Measurements from ENCODE around the gene LTBP1. TPM values are rescaled to one million over a fixed set of nuclear protein-coding genes. Genes with fewer than 3 reads are reported as not detected.

LTBP1 gene
- polyA plus RNA-seq, 2 of the 4 experiments (the other 2 are of a cell fraction) = 23.8 to 30.4 TPM

DNA sequence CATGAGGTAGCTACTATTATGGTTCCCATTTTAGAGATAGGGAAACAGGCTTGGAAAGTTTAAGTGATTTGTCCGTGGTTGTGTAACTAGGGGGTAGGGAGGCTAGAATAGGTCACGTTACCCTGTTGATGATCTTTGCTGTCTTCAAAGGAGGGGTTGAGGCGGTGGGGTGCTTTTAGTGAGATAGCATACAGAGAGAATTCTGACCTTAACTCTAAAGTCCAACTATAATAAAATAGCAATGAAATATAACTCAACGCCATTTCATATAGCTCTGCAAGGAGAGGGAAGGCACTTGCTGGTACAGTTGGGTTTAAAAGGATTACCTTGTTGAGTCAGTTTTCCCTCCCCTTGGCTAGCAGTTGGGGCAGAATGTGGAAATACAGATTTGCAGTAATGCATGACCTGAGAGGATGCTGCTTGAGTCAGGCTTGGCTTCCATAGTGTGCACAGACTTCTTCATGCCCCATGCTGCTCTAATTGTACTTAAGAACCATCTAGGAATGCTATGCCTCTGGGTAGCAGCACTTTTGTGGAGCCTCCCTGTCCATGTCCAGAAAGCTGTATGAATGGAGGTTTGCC is 143.9 kb downstream of the LTBP1 start:
- FAIRE-seq = no peak
- WGBS (ENCODE audit: missing lambda C conversion rate) = 89% methylated on average over 4 of the region's 4 CpGs

DNA sequence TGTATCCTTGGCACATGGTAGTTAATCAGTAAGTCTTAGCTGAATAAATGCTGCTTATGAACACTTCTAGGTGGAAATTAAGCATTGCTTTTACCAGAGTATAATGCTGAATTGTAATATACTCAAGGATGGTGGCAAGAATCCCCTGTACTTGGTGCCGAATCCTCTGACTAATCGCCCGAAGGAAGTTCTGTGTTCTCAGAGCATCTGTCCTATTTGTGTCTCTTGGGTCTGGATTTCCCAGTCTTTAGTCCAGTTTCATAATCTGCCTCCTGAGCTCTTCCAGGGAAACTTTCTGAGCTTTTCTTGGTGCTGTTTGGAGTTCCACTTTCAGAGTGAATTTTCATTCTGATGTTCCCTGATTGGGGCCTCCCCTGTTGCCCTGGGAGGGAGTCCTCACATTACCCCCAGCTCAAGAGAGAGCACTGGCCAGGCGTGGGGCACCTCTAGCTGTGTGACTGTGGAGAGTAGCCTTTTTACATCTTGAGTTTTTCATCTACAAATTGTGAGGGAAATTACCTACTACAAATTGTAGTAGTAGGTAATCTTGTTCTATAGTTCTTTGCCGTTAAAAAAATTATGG is 144.9 kb downstream of the LTBP1 start:
- FAIRE-seq (no peak), DNase-seq (ENCODE audit: low read depth in 1 of 2, low spot score in 1 of 2) (no peak), ATAC-seq (no peak)
- Histone ChIP-seq H3K4me1 (peaks cover 9% of the 10 kb centered on the region), H3K4me3 (no peak overlapping the region), H3K27ac (no peak overlapping the region), H3K4me2 (no peak overlapping the region), H3K9me3 (peaks cover 8% of the 10 kb centered on the region; the same call in 1 of the 3 replicates)
- TF ChIP-seq RFX5 (IDR thresholded peaks at IDR 0.05) (no peak), POLR2AphosphoS2 (conservative IDR thresholded peaks at IDR 0.05; ENCODE audit: low read length) (no peak), ZC3H11A (IDR thresholded peaks at IDR 0.05) (no peak), FOSL2 (IDR thresholded peaks at IDR 0.05) (no peak), FOSL2 (CRISPR knock-in tag; IDR thresholded peaks at IDR 0.05) (no peak), FOXS1 (CRISPR knock-in tag; IDR thresholded peaks at IDR 0.05) (no peak), EHF (CRISPR knock-in tag; IDR thresholded peaks at IDR 0.05) (no peak)
- TF ChIP-seq, protein P1, sequence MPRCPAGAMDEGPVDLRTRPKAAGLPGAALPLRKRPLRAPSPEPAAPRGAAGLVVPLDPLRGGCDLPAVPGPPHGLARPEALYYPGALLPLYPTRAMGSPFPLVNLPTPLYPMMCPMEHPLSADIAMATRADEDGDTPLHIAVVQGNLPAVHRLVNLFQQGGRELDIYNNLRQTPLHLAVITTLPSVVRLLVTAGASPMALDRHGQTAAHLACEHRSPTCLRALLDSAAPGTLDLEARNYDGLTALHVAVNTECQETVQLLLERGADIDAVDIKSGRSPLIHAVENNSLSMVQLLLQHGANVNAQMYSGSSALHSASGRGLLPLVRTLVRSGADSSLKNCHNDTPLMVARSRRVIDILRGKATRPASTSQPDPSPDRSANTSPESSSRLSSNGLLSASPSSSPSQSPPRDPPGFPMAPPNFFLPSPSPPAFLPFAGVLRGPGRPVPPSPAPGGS (IDR thresholded peaks at IDR 0.05) = no peak
- ChIA-PET POLR2A (no interaction called here), CTCF (interaction anchor here (0.7 to 1.8 kb wide), 4 partner anchors 16 to 315 kb away, joined by 3 to 5 read pairs (median 4); no protein-coding TSS in a partner anchor)
- WGBS (ENCODE audit: missing lambda C conversion rate) = 81% methylated on average over 5 of the region's 5 CpGs

More for the DNA sequence above, 143.9 kb downstream of the LTBP1 start:
- ChIA-PET CTCF (interaction anchor here (1.5 to 1.8 kb wide), 3 partner anchors 17 to 180 kb away, joined by 3 to 5 read pairs (median 4); no protein-coding TSS in a partner anchor), POLR2A (interaction anchor here (0.5 kb wide), 1 partner anchor 127 kb away, joined by 3 read pairs; no protein-coding TSS in a partner anchor)
- H3K4me3 ChIP-seq = no peak overlapping the region
- ATAC-seq = no peak
- peaks cover 8% of the 10 kb centered on the region; the same call in 1 of the 3 replicates for H3K9me3 ChIP-seq
- H3K4me1 ChIP-seq = peaks cover 13% of the 10 kb centered on the region
- H3K27ac ChIP-seq = no peak overlapping the region
- DNase-seq (ENCODE audit: low read depth in 1 of 2, low spot score in 1 of 2) = no peak
- H3K4me2 ChIP-seq = no peak overlapping the region
- TF ChIP-seq HOXA7 (CRISPR knock-in tag; IDR thresholded peaks at IDR 0.05) = no peak
- TF ChIP-seq EHMT2 (IDR thresholded peaks at IDR 0.05; ENCODE audit: low read depth) = no peak
- TF ChIP-seq ZC3H11A (IDR thresholded peaks at IDR 0.05) = no peak
- no peak for TF ChIP-seq NPAS2 (CRISPR knock-in tag; IDR thresholded peaks at IDR 0.05; ENCODE audit: borderline replicate concordance)
- TF ChIP-seq GATA3 (IDR thresholded peaks at IDR 0.05; ENCODE audit: borderline replicate concordance) = no peak
- TF ChIP-seq CHD2 (IDR thresholded peaks at IDR 0.05; ENCODE audit: low read length, partially characterized antibody) = no peak
- TF ChIP-seq RNF2 (IDR thresholded peaks at IDR 0.05; ENCODE audit: borderline replicate concordance, low read depth) = no peak
- TF ChIP-seq RARB (CRISPR knock-in tag; IDR thresholded peaks at IDR 0.05) = no peak
- no peak for TF ChIP-seq CBX2 (IDR thresholded peaks at IDR 0.05; ENCODE audit: borderline replicate concordance, low read depth)
- TF ChIP-seq, protein P2, sequence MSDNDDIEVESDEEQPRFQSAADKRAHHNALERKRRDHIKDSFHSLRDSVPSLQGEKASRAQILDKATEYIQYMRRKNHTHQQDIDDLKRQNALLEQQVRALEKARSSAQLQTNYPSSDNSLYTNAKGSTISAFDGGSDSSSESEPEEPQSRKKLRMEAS (IDR thresholded peaks at IDR 0.05) = no peak
- TF ChIP-seq HDAC2 (IDR thresholded peaks at IDR 0.05) = no peak
- TF ChIP-seq MAZ (IDR thresholded peaks at IDR 0.05; ENCODE audit: borderline replicate concordance, low read depth, low read length) = no peak

DNA sequence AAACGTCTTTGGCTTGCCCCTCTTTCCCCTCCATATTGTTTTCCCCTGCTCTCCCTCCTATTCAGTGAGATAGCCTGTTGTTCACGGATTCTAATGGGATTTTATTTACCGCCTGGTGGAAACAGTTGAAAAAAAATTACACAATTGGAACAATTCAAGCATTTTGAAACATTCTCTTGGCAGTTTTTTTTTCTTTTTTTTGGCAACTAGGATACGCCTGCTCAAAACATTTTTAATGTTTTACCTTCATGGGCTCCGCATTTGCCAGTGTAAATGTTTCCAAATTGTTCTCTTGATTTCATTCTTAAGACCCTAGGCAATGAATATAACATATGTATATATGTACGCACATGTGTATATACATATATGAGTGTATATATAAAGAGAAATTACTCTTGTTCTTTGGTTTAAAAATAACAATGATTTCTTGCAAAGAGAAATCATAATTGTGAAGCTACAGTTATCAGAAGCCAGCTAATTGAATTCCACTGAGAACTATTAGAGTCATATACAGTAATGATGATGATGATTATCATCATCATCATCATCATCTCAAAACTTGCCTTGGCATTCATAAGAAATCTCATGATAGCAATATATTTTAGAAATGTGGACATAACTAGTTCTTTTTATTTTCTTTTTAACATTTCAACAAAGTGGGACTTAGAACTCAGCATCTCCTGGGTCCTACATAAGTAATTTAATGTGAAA is 146.7 kb downstream of the LTBP1 start:
- no peak overlapping the region for H3K4me2 ChIP-seq
- POLR2A ChIA-PET = no interaction called here
- CTCF ChIA-PET = interaction anchor here (0.8 kb wide), 1 partner anchor 32 kb away, joined by 3 read pairs; no protein-coding TSS in a partner anchor
- H3K4me1 ChIP-seq = no peaks in the 10 kb centered on the region
- TF ChIP-seq CEBPB (IDR thresholded peaks at IDR 0.05) (no peak), PHF8 (IDR thresholded peaks at IDR 0.05; ENCODE audit: borderline replicate concordance, low read depth) (no peak), HOXB13 (CRISPR knock-in tag; IDR thresholded peaks at IDR 0.05; ENCODE audit: low read depth) (no peak), HOXA7 (CRISPR knock-in tag; IDR thresholded peaks at IDR 0.05) (no peak), MAZ (IDR thresholded peaks at IDR 0.05; ENCODE audit: borderline replicate concordance, low read depth, low read length) (no peak), CHD2 (IDR thresholded peaks at IDR 0.05; ENCODE audit: low read length, partially characterized antibody) (no peak), ZC3H11A (IDR thresholded peaks at IDR 0.05) (no peak)
- TF ChIP-seq, protein P2 (IDR thresholded peaks at IDR 0.05) = no peak
- no peak overlapping the region for H3K4me3 ChIP-seq
- WGBS (ENCODE audit: missing lambda C conversion rate) = 82% methylated on average over 6 of the region's 6 CpGs
- no peak for ATAC-seq
- no peak for FAIRE-seq
- no peak for DNase-seq (ENCODE audit: low read depth in 1 of 2, low spot score in 1 of 2)
- H3K27ac ChIP-seq = no peak overlapping the region
- peaks cover 8% of the 10 kb centered on the region; the same call in 1 of the 3 replicates for H3K9me3 ChIP-seq
